Fibroblast of the aortic adventitia (primary cell): ENCODE measurements around the gene SLC37A3. TPM values are rescaled to one million over a fixed set of nuclear protein-coding genes. Genes with fewer than 3 reads are reported as not detected.
"Not testable (repeated sequence)": the region's sequence is repeated elsewhere in the genome, so short reads cannot be mapped to it uniquely, and the experiment has no call there.

Source experiments
- DNase-seq: peaks from one replicate; pipeline ENCODE4 v3.0.0-alpha.2; 2010; ENCODE audit warnings: low read depth
- H3K4me3 ChIP-seq: 2 replicates; pipeline ENCODE4 v1.5.1; 2011; ENCODE audit warnings: low read depth, mild to moderate bottlenecking, control low read depth, low read length, moderate library complexity
- total RNA-seq: library from RNA; depleted of rRNA; stranded (reverse); fragments of >200 nt; gene quantifications from 2 replicates; pipeline ENCODE4 v1.2.3, GENCODE V29; 2012; ENCODE audit warnings: low replicate concordance
- TF ChIP-seq, protein P1 (sequence below): IDR thresholded peaks from 2 replicates; pipeline ENCODE4 v1.5.1; 2011; ENCODE audit warnings: mild to moderate bottlenecking, low read length, control low read depth, inconsistent platforms; ENCODE audit not compliant: insufficient read depth

Gene SLC37A3
- total RNA-seq, 1 donor, result 62.3 TPM

DNA sequence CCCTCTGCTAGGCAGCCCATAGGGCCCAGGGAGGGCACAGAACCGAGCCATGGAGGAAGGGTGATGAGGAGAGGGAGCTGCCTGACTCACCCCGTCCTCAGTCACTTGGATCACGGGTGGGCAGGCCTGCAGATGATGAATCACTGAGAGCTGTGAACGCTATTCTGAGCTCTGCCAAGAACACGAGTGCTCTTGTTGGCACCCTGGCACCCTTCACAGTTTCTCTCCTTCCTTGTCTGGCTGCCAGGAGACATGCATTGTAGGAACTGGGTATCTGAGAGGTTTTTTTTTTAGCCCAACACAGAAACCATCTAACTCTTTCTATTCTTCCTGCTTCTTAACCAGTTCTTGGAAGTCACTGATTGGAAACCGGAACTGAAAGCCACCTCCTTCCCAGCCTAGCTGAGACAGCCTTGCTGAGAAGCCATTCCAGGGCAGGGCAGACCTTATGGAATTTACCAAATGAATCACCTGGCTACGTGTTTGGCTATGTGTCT, 82.1 kb downstream of the SLC37A3 start:
- H3K4me3 ChIP-seq, result peak overlapping the region; percentile 43
- TF ChIP-seq, protein P1, sequence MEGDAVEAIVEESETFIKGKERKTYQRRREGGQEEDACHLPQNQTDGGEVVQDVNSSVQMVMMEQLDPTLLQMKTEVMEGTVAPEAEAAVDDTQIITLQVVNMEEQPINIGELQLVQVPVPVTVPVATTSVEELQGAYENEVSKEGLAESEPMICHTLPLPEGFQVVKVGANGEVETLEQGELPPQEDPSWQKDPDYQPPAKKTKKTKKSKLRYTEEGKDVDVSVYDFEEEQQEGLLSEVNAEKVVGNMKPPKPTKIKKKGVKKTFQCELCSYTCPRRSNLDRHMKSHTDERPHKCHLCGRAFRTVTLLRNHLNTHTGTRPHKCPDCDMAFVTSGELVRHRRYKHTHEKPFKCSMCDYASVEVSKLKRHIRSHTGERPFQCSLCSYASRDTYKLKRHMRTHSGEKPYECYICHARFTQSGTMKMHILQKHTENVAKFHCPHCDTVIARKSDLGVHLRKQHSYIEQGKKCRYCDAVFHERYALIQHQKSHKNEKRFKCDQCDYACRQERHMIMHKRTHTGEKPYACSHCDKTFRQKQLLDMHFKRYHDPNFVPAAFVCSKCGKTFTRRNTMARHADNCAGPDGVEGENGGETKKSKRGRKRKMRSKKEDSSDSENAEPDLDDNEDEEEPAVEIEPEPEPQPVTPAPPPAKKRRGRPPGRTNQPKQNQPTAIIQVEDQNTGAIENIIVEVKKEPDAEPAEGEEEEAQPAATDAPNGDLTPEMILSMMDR, result no peak
- DNase-seq, result peak; percentile 85

DNA sequence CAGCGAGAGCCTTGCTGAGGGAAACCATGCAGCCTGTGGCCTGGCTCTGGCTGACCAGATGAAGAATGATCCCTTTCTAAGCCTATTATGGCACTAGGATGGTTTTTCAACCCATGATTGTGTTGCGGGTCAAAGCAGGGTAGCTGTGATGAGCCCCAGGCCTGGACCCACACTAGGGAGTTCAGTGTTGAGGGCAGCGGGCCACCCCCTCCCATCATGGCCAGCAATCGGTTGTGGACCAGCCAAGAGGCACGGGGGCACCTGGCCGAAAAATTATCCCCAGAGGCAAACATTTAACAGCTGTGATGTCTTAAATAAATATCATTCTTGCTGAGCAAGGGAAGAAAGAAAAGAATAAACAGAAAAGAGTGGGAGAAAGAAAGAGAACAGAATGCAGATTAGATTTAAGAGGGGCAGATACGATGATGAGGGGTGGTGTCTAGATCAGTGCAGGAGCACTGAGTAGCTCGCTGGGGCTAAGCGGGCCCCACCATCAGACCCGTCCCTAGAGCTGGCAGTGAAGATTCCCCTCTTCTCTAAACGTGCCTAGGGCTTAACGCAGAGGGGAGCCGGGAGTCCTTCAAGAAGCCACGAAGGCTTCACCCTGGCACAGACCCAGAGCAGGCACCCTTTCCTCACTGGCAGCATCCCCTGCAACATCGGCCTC, 82.7 kb downstream of the SLC37A3 start:
- H3K4me3 ChIP-seq, result peak overlapping the region; percentile 43
- no peak for DNase-seq
- TF ChIP-seq, protein P1, result no peak

DNA sequence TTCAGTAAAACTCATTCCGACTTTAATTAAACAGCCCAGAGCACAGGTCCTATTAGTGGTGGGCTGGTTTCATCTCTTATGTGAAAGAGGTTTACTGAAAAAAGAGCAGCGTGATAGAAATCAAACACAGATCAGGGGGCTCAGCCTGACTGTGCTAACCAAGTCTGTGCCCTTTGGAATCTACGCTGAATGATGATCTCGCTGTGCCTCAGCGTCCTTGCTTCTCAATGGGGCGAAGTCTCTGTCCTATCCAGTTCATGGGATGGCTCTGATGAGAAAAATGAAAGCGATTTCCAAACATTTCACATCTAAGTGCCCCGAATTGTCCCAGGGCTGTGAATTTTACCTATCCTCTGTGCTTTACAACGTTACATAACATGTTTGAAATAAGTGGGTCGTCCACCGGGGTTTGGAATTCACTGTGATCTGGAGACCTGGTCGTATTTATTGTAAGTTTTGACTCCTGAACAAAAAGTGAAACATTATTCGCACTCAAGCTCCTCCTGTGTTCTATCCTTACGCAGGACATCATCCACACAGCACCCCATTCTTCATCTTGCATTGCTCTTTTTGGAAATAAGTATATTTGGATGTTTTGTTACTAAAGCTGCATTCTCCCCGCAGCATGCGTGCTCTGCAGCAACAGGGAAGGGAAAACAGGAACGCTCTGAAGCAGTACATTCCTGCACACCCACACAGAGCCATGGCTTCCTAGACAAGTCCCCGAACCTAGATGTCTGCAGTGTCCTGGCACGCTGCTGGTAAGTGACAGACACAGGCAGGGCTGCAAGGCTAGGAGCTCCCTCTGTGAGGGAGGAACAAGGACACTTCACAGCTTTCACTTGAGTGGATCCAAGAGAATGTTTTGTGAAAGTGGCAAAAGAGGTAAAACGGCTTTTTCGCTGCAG, 83.5 kb downstream of the SLC37A3 start:
- DNase-seq, result no peak
- TF ChIP-seq, protein P1, result no peak
- no peak overlapping the region for H3K4me3 ChIP-seq

DNA sequence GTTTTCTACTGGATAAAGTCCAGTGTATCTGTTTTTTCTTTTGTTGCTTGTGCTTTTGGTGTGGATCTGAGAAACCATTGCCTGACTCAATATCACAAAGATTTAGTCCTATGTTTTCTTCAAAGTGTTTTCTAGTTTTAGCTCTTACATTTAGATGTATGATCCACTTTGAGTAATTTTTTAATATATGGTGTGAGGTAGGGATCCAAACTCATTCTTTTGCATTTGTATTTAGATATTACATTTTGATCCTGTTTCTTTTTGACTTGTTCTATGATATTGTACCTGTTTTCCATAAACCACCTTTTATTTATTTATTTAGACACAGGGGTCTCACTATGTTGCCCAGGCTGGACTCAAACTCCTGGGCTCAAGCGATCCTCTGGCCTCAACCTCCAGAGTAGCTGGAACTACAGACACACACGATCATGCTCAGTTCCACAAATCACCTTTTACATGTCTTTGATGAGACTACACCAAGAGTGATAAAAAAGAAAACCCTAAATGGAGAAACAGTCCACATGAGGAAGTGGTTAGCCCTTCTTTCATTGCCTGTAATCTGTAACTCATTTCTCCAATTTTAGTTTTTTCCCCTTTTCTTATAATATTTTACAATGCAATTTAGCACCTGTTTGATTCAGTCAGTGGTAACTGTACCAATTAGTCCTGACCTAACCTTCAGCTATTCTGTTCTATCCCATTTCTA, 86.0 kb downstream of the SLC37A3 start:
- TF ChIP-seq, protein P1, result no peak
- H3K4me3 ChIP-seq, result no peak overlapping the region
- DNase-seq, result no peak

DNA sequence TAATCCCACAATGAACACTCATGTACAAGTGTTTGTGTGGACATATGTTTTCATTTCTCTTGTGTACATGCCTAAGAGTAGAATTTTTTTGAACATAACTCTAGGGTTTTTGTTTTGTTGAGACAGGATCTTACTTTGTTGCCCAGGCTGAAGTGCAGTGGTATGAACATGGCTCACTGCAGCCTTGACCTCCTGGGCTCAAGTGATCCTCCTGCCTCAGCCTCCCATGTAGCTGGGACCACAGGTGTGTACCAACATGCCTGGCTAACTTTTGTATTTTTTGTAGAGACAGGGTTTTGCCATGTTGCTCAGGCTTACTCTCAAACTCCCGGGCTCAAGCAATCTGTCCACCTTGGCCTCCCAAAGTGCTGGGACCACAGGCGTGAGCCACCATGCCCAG, 87.2 kb downstream of the SLC37A3 start:
- DNase-seq, H3K4me3 ChIP-seq: not testable (repeated sequence)

DNA sequence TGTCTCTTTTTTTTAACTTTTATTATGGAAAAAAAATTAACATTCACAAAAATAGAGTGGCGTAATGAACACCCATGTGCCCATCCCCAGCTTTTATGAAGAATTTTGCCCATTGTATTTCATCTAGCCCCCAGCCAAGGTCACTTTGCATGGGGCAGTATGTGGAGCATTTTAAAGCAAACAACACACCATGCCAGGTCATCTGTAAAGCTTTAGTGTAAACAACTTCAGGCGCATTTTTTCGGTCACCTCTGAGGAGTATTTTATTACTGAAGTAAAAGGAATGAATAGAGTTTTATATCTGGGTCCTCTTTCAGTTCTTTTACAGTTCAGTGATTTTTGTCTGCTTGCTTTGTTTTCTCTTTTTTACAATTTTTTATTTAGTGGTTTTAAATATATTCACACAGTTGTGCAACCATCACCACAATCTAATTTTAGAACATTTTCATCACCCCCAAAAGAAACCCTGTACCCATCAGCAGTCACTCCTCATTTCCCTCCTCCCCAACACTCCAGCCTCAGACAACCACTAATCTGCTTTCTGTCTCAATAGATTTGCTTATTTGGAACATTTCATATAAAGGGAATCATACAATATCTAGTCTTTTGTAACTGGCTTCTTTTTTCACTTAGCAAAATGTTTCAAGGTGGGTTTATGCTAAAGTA, 87.9 kb downstream of the SLC37A3 start:
- H3K4me3 ChIP-seq, result no peak overlapping the region
- TF ChIP-seq, protein P1, result no peak
- DNase-seq, result no peak
